ENCODE measurements around the gene HSD17B12.
"Not testable (repeated sequence)": the region's sequence is repeated elsewhere in the genome, so short reads cannot be mapped to it uniquely, and the experiment has no call there.

The HSD17B12 gene

DNA sequence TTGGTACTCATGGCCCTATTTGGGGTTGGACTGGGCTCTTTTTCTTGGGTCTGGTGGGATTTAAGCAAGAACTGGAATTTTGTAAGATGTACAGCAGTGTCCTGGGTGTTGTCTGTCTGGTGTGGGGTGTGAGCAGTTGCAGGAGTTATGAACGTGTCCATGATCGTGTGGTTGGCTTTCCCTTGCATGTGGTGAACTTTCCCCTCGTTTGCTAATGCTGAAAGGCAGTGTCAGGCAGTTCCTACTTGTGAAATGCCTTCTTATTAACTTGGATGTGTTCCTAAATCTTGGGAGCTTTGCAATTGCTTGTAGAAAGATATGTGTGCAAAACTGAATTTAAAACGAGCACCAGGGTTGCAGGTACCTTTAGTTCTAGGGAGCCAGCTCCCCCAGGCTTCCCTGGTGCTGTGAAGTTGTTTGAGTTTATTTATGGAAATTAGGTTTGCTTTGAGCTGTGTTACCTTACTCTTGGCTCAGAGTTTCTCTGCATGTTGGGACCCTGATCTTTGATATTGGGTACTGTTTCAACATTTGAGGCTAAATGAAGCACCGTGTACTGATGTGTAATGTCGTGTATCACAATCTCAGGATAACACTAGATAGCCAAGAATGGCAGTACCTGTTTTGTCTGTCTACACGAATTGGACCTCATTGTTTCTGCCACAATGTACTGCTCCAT is 35.8 kb upstream of the HSD17B12 start:
- peak; percentile 6 for DNase-seq (ENCODE audit: low spot score)
- TF ChIP-seq, protein P1, sequence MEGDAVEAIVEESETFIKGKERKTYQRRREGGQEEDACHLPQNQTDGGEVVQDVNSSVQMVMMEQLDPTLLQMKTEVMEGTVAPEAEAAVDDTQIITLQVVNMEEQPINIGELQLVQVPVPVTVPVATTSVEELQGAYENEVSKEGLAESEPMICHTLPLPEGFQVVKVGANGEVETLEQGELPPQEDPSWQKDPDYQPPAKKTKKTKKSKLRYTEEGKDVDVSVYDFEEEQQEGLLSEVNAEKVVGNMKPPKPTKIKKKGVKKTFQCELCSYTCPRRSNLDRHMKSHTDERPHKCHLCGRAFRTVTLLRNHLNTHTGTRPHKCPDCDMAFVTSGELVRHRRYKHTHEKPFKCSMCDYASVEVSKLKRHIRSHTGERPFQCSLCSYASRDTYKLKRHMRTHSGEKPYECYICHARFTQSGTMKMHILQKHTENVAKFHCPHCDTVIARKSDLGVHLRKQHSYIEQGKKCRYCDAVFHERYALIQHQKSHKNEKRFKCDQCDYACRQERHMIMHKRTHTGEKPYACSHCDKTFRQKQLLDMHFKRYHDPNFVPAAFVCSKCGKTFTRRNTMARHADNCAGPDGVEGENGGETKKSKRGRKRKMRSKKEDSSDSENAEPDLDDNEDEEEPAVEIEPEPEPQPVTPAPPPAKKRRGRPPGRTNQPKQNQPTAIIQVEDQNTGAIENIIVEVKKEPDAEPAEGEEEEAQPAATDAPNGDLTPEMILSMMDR (IDR thresholded peaks at IDR 0.05; ENCODE audit: extremely low read depth, missing control alignments): no peak

DNA sequence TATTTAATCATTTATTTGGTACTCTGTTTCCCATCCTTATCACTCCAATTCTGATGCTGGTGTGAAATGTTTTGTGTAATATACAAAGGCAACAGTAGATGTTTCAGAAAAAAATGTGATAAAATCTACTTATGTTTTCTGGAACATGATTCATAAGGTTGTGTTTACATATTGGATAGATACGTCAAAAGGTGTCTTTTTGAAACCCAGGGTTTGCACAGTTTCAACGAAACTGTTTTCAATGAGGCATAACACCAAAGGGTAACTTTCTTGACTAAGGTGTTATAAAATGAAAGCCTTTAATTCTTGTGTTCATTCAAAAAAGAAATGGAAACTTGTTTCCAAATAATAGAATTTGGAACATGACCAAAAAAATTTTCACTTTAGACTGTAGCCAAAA is 33.8 kb upstream of the HSD17B12 start:
- no peak for DNase-seq (ENCODE audit: low spot score)
- TF ChIP-seq, protein P1 (IDR thresholded peaks at IDR 0.05; ENCODE audit: extremely low read depth, missing control alignments): no peak

DNA sequence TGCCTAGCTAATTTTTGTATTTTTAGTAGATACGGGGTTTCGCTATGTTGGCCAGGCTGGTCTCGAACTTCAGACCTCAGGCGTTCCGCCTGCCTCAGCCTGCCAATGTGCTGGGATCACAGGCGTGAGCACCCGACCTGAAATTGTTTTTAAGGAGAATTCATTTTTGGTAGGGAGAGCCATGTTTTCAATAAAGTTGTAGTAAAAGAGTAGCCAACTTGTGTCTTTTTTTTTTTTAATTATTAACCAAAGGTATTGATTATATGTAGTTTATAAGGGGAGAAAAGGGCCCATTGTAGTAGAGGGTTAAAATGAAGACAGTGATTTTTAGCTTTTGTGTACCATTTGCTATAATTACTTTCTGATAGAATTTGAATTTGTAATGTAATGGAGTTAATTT is 31.6 kb upstream of the HSD17B12 start:
- TF ChIP-seq, protein P1 (IDR thresholded peaks at IDR 0.05; ENCODE audit: extremely low read depth, missing control alignments): no peak
- no peak for DNase-seq (ENCODE audit: low spot score)

DNA sequence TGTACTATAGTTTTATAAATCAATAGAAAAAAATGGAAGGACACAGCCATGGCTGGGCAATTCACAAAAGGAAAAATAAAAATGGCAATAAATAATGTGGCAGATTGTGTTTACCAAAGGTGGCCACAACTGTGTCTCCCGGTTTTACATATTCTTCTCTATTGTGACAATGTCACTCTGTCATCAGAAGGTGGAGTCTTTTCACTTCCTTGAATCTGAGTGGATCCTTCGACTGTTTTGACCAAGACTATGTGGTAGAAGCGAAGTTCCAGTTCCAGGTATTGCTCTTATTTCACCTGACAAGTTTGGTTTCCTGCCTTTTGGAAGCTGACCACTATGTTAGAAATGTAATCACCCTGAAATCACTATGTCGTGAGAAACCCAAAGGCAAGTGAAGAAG is 31.0 kb upstream of the HSD17B12 start:
- no peak for DNase-seq (ENCODE audit: low spot score)
- TF ChIP-seq, protein P1 (IDR thresholded peaks at IDR 0.05; ENCODE audit: extremely low read depth, missing control alignments): no peak

DNA sequence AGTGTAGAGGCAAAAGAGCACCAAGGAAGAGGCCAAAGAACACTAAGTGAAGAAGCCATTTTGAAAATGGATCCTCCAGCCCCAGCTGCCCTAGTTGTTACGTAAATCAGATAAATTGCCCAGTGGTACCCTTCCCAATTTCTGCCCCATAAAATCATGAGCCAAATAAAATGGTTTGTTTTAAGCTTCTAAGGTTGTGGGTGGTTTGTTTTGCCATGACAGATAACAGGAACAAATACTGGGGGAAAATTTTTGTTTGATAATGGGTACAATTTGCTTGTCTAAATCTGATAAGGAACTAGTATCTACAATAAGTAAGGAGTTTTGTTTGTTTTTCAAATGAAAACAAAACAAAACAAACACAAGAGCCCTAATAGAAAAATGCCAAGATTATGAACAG is 30.6 kb upstream of the HSD17B12 start:
- DNase-seq (ENCODE audit: low spot score): no peak
- TF ChIP-seq, protein P1 (IDR thresholded peaks at IDR 0.05; ENCODE audit: extremely low read depth, missing control alignments): no peak

DNA sequence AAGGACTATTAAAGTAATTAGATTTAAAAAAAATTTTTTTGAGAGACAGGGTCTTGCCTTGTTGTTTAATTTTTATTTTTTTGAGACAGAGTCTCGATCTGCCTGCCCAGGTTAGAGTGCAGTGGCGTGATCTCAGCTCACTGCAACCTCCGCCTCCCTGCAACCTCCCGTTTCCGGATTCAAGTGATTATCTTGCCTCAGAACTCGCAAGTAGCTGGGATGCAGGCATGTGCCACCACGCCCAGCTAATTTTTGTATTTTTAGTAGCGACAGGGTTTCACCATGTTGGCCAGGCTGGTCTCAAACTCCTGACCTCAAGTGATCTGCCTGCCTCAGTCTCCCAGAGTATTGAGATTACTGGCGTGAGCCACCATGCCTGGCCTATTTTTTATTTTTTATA is 17.5 kb upstream of the HSD17B12 start:
- not testable (repeated sequence) for DNase-seq (ENCODE audit: low spot score)

DNA sequence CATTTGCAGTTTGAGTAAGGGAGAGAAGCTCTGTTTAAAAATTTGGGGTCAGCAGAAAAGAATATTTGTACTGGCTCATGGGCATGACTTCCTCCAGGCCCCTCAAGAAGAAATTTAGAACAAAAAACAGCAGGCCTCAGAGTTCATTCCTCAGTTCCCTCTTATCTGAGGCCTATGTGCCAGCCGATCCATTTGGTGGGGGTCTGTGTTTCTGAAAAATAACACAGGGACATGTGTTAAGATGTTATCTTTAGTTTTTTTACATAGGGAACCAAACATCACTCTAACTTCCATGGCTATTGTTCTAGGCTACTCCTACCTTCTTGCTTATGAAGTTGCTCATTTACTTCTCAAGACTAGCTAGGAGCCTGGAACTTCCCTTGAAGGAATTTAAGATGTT is 16.2 kb upstream of the HSD17B12 start:
- TF ChIP-seq, protein P1 (IDR thresholded peaks at IDR 0.05; ENCODE audit: extremely low read depth, missing control alignments): no peak
- no peak for DNase-seq (ENCODE audit: low spot score)

DNA sequence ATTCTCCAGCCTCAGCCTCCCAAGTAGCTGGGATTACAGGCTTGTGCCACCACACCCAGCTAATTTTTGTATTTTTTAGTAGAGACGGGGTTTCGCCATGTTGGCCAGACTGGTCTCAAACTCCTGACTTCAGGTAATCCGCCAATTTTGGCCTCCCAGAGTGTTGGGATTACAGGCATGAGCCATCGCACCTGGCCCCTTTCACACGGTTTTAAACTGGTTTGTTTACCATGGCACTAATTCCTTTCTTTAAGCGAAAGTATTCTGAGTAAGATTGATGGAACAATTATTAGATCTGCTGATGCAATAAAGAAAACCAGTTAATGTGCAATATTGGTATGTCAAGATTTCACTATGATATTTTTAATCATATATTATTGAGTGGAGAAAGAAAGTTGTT is 9.3 kb upstream of the HSD17B12 start:
- not testable (repeated sequence) for DNase-seq (ENCODE audit: low spot score)
